HL-60 (cell line): Measurements from ENCODE around the gene MDM1.

Source experiments
- DNase-seq, 2 experiments: peaks; one replicate each; pipeline ENCODE4 v3.0.0-alpha.2; 2010 to 2020; ENCODE audit warnings: low read depth in 1 of 2, low spot score in 1 of 2
- H3K27ac ChIP-seq: fragments of 250-450 bp; sonication (Bioruptor Pico); replicated peaks from 2 replicates; pipeline ENCODE4 v1.5.1; 2020; ENCODE audit warnings: mild to moderate bottlenecking, moderate library complexity
- H3K27me3 ChIP-seq: fragments of 250-450 bp; sonication (Bioruptor Pico); 2 replicates; pipeline ENCODE4 v1.5.1; 2021; ENCODE audit warnings: mild to moderate bottlenecking, moderate library complexity; ENCODE audit not compliant: insufficient read depth, poor library complexity, severe bottlenecking
- H3K4me3 ChIP-seq: replicated peaks from 2 replicates; pipeline ENCODE4 v1.5.1; 2011; ENCODE audit warnings: mild to moderate bottlenecking, control low read depth, low read length; ENCODE audit not compliant: insufficient read depth
- GABPA ChIP-seq: IDR thresholded peaks from 2 replicates; pipeline ENCODE4 v1.6.1; 2012; ENCODE audit warnings: low read depth
- POLR2AphosphoS5 ChIP-seq: IDR thresholded peaks from 2 replicates; pipeline ENCODE4 v1.6.1; 2012; ENCODE audit warnings: low read depth
- SPI1 ChIP-seq: IDR thresholded peaks from 2 replicates; pipeline ENCODE4 v1.6.1; 2012; ENCODE audit warnings: low read depth, mild to moderate bottlenecking, borderline replicate concordance
- TF ChIP-seq, protein P1 (sequence below): IDR thresholded peaks from one replicate; pipeline ENCODE4 v1.5.1; 2011; ENCODE audit warnings: low read length, control low read depth, inconsistent platforms; ENCODE audit not compliant: insufficient read depth
- TF ChIP-seq, protein P2 (sequence below): IDR thresholded peaks from 2 replicates; pipeline ENCODE4 v1.6.1; 2012; ENCODE audit warnings: low read depth; ENCODE audit not compliant: insufficient replicate concordance

MDM1 gene

DNA sequence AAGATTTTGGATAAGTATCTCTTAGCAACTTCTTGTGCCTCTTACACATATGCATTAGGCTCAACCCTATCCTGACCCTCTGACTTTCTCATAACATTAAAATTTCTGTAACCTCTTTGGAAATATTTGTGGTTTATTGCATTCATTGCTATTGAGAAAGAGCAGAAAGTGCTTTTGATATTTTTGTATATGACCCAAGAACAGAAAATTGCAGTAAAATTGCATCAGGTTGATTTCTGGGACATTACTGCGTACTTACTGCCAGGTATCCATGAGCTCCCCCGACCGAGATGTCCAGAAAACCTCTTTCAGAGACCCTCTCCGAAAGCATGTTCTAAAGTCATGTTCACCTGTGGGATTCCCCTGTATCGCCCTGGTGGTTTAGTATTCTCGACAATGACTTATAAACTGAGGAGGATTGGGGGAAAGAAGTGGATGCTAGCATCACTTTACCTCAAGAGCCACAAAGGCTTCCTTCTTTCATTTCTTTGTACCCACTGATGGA is 64.2 kb downstream of the MDM1 start:
- no peak for TF ChIP-seq GABPA
- TF ChIP-seq POLR2AphosphoS5 = no peak
- TF ChIP-seq, protein P1, sequence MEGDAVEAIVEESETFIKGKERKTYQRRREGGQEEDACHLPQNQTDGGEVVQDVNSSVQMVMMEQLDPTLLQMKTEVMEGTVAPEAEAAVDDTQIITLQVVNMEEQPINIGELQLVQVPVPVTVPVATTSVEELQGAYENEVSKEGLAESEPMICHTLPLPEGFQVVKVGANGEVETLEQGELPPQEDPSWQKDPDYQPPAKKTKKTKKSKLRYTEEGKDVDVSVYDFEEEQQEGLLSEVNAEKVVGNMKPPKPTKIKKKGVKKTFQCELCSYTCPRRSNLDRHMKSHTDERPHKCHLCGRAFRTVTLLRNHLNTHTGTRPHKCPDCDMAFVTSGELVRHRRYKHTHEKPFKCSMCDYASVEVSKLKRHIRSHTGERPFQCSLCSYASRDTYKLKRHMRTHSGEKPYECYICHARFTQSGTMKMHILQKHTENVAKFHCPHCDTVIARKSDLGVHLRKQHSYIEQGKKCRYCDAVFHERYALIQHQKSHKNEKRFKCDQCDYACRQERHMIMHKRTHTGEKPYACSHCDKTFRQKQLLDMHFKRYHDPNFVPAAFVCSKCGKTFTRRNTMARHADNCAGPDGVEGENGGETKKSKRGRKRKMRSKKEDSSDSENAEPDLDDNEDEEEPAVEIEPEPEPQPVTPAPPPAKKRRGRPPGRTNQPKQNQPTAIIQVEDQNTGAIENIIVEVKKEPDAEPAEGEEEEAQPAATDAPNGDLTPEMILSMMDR = no peak
- TF ChIP-seq, protein P2, sequence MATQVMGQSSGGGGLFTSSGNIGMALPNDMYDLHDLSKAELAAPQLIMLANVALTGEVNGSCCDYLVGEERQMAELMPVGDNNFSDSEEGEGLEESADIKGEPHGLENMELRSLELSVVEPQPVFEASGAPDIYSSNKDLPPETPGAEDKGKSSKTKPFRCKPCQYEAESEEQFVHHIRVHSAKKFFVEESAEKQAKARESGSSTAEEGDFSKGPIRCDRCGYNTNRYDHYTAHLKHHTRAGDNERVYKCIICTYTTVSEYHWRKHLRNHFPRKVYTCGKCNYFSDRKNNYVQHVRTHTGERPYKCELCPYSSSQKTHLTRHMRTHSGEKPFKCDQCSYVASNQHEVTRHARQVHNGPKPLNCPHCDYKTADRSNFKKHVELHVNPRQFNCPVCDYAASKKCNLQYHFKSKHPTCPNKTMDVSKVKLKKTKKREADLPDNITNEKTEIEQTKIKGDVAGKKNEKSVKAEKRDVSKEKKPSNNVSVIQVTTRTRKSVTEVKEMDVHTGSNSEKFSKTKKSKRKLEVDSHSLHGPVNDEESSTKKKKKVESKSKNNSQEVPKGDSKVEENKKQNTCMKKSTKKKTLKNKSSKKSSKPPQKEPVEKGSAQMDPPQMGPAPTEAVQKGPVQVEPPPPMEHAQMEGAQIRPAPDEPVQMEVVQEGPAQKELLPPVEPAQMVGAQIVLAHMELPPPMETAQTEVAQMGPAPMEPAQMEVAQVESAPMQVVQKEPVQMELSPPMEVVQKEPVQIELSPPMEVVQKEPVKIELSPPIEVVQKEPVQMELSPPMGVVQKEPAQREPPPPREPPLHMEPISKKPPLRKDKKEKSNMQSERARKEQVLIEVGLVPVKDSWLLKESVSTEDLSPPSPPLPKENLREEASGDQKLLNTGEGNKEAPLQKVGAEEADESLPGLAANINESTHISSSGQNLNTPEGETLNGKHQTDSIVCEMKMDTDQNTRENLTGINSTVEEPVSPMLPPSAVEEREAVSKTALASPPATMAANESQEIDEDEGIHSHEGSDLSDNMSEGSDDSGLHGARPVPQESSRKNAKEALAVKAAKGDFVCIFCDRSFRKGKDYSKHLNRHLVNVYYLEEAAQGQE = no peak
- TF ChIP-seq SPI1 = no peak
- DNase-seq = peak; percentile 31 to 58
- H3K27ac ChIP-seq = peak overlapping the region; percentile 77
- no peaks in the 10 kb centered on the region for H3K27me3 ChIP-seq
- no peak overlapping the region for H3K4me3 ChIP-seq

DNA sequence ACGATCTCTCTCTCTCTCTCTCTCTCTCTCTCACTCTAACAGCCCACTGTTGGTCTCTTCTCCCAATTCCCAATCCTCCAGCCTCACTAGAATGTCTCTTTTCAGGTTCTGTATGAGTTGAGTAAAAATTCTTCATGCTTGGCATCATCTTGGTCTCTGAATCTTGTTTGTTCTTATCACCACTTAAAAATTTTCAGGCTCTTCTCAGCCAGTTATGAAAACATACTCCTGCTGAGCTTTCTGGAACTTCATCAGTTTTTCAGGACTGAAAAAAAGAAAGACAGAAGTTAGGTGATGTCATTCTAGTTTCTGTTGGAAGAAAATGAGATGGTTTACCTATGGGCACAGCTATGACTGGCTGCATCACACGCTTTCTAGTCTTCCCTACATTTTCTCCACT is 67.3 kb downstream of the MDM1 start:
- no peak for TF ChIP-seq POLR2AphosphoS5
- TF ChIP-seq, protein P2 = no peak
- TF ChIP-seq, protein P1 = no peak
- TF ChIP-seq GABPA = no peak
- H3K27ac ChIP-seq = no peak overlapping the region
- DNase-seq = no peak
- H3K4me3 ChIP-seq = no peak overlapping the region
- no peaks in the 10 kb centered on the region for H3K27me3 ChIP-seq

DNA sequence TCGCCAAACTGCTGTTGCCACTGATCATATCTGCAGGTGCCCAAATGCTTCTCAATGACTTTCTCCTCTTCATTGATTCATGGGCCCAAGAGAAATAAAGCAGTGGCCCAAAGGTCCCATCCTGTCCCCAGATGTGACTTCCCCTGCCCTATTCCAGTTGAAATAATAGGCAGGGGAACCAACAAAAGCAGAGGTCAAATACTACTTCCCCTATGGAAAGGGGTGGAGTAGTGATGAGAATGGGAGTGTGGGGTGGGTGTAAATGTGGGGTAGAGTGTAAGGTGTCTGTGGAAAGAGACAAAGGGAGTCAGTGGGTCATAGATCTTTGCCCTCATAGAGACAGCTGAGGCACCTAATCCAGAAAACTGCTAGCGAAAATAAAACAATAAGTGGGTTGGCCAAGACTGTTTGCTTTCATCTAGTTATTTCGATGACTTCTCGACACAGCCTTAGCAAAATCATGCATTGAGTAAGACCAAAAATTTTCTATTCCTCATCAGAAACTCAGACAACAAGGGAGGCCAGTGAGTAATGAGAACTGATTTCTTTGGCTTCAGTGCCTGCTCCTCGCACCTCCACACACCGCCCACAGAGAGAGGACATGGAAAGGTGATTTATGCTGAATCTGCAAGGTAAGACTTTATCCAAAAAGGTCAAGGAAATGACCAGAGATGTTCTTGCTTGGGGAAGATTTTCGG is 67.9 kb downstream of the MDM1 start:
- Histone ChIP-seq H3K4me3 (no peak overlapping the region), H3K27ac (no peak overlapping the region), H3K27me3 (no peaks in the 10 kb centered on the region)
- TF ChIP-seq SPI1 (no peak), POLR2AphosphoS5 (no peak), GABPA (no peak)
- TF ChIP-seq, protein P1 = no peak
- TF ChIP-seq, protein P2 = no peak
- DNase-seq = no peak
